Measurements from ENCODE around the gene SYT6.

Gene SYT6

GRCh38 chr1:114108751-114109255 lies 44.9 kb downstream of the SYT6 start:
- Histone ChIP-seq H3K79me2 (ENCODE audit: insufficient read depth, low read depth) (no peaks in the 10 kb centered on the region), H3K27ac (no peak overlapping the region), H4K20me1 (ENCODE audit: insufficient read depth) (no peaks in the 10 kb centered on the region), H3K4me3 (IDR thresholded peaks at IDR 0.05; ENCODE audit: insufficient read depth, low read depth, low read length) (no peak overlapping the region), H3K9ac (no peak overlapping the region), H3K4me1 (ENCODE audit: low read depth, poor library complexity, severe bottlenecking) (no peaks in the 10 kb centered on the region), H3K36me3 (ENCODE audit: insufficient read depth) (no peaks in the 10 kb centered on the region), H3K27me3 (ENCODE audit: insufficient read depth, low read depth) (no peaks in the 10 kb centered on the region), H3K4me2 (no peak overlapping the region), H2AFZ (ENCODE audit: low read depth) (no peak overlapping the region)
- TF ChIP-seq, protein P1, sequence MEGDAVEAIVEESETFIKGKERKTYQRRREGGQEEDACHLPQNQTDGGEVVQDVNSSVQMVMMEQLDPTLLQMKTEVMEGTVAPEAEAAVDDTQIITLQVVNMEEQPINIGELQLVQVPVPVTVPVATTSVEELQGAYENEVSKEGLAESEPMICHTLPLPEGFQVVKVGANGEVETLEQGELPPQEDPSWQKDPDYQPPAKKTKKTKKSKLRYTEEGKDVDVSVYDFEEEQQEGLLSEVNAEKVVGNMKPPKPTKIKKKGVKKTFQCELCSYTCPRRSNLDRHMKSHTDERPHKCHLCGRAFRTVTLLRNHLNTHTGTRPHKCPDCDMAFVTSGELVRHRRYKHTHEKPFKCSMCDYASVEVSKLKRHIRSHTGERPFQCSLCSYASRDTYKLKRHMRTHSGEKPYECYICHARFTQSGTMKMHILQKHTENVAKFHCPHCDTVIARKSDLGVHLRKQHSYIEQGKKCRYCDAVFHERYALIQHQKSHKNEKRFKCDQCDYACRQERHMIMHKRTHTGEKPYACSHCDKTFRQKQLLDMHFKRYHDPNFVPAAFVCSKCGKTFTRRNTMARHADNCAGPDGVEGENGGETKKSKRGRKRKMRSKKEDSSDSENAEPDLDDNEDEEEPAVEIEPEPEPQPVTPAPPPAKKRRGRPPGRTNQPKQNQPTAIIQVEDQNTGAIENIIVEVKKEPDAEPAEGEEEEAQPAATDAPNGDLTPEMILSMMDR (conservative IDR thresholded peaks at IDR 0.05; ENCODE audit: low read depth, low read length): no peak

DNA sequence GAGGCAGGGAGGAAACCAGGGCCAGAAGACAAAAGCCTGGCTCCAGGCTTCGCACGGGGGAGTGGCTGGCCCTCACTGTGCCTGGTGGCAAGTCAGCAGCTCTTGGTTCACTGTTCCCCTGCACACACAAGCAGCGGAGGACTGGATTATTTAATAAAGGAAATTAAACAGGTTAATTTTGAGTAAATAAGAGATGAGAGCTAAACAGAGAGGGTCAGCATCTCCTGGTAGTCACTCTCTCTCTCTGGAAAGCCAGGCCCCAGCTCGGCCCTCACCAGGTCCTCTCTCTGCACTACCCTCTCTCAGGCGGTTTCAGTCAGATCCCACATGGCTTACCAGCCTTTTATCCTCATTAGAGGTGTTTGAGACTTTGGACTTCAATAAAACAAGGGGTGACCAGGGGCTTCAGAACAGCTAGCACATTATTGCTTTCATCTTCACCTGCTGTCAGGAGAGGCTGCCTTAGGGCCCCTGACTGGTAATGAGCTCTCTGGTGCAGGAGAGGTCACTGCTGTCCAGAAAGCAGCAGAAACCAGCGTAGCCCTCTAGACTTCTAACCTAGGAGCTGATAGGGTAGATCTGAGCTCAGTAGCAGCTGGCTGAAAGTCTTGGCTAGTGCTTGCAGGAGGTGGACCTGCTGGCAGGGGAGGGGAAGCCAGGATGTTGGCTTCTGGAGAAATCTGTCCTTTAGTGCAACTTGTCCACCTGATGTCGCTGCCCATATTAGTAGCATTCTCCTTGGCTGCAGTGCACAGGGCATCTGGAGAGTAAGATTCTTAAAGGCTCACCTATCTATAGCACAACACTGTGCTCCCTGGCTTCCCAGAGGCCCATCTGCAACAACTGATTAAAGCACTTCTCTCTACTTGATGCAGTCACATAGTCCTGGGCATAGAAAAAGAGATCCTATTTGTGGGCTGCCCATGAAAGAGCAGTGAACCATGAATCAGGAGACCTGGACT lies 45.9 kb downstream of the SYT6 start:
- H3K27ac ChIP-seq: no peak overlapping the region
- TF ChIP-seq, protein P1 (conservative IDR thresholded peaks at IDR 0.05; ENCODE audit: low read depth, low read length): no peak
- no peak overlapping the region for H3K4me3 ChIP-seq (IDR thresholded peaks at IDR 0.05; ENCODE audit: insufficient read depth, low read depth, low read length)
- H2AFZ ChIP-seq (ENCODE audit: low read depth): no peak overlapping the region
- no peaks in the 10 kb centered on the region for H3K36me3 ChIP-seq (ENCODE audit: insufficient read depth)
- H3K4me1 ChIP-seq (ENCODE audit: low read depth, poor library complexity, severe bottlenecking): no peaks in the 10 kb centered on the region
- H3K4me2 ChIP-seq: no peak overlapping the region
- no peaks in the 10 kb centered on the region for H3K27me3 ChIP-seq (ENCODE audit: insufficient read depth, low read depth)
- H3K79me2 ChIP-seq (ENCODE audit: insufficient read depth, low read depth): no peaks in the 10 kb centered on the region
- no peak overlapping the region for H3K9ac ChIP-seq
- no peaks in the 10 kb centered on the region for H4K20me1 ChIP-seq (ENCODE audit: insufficient read depth)

GRCh38 chr1:114105421-114105979 lies 48.2 kb downstream of the SYT6 start:
- TF ChIP-seq, protein P1 (conservative IDR thresholded peaks at IDR 0.05; ENCODE audit: low read depth, low read length): no peak
- no peaks in the 10 kb centered on the region for H3K79me2 ChIP-seq (ENCODE audit: insufficient read depth, low read depth)
- H3K9ac ChIP-seq: no peak overlapping the region
- no peaks in the 10 kb centered on the region for H3K36me3 ChIP-seq (ENCODE audit: insufficient read depth)
- no peaks in the 10 kb centered on the region for H3K4me1 ChIP-seq (ENCODE audit: low read depth, poor library complexity, severe bottlenecking)
- H2AFZ ChIP-seq (ENCODE audit: low read depth): no peak overlapping the region
- no peak overlapping the region for H3K27ac ChIP-seq
- H4K20me1 ChIP-seq (ENCODE audit: insufficient read depth): no peaks in the 10 kb centered on the region
- no peak overlapping the region for H3K4me2 ChIP-seq
- H3K4me3 ChIP-seq (IDR thresholded peaks at IDR 0.05; ENCODE audit: insufficient read depth, low read depth, low read length): no peak overlapping the region
- H3K27me3 ChIP-seq (ENCODE audit: insufficient read depth, low read depth): no peaks in the 10 kb centered on the region

GRCh38 chr1:114104949-114105348 lies 48.7 kb downstream of the SYT6 start:
- H3K4me3 ChIP-seq (IDR thresholded peaks at IDR 0.05; ENCODE audit: insufficient read depth, low read depth, low read length): no peak overlapping the region
- no peaks in the 10 kb centered on the region for H3K4me1 ChIP-seq (ENCODE audit: low read depth, poor library complexity, severe bottlenecking)
- H3K27ac ChIP-seq: no peak overlapping the region
- no peak overlapping the region for H2AFZ ChIP-seq (ENCODE audit: low read depth)
- H3K79me2 ChIP-seq (ENCODE audit: insufficient read depth, low read depth): no peaks in the 10 kb centered on the region
- no peaks in the 10 kb centered on the region for H4K20me1 ChIP-seq (ENCODE audit: insufficient read depth)
- H3K27me3 ChIP-seq (ENCODE audit: insufficient read depth, low read depth): no peaks in the 10 kb centered on the region
- TF ChIP-seq, protein P1 (conservative IDR thresholded peaks at IDR 0.05; ENCODE audit: low read depth, low read length): no peak
- no peaks in the 10 kb centered on the region for H3K36me3 ChIP-seq (ENCODE audit: insufficient read depth)
- no peak overlapping the region for H3K9ac ChIP-seq
- H3K4me2 ChIP-seq: no peak overlapping the region
